Dermis blood vessel endothelial cell (primary cell): ENCODE results near the gene SCYGR1. TPM values are rescaled to one million over a fixed set of nuclear protein-coding genes. Genes with fewer than 3 reads are reported as not detected.
"Not testable (repeated sequence)": the region's sequence is repeated elsewhere in the genome, so short reads cannot be mapped to it uniquely, and the experiment has no call there.

Source experiments
- DNase-seq: peaks from one replicate; pipeline ENCODE4 v3.0.0; 2010
- total RNA-seq: library from RNA; depleted of rRNA; stranded (reverse); fragments of >200 nt; gene quantifications from 2 replicates; pipeline ENCODE4 v1.2.3, GENCODE V29; 2014

The SCYGR1 gene
- not detected in 2 replicates for total RNA-seq

GRCh38 chr2:227387583-227387982 is at the start of gene SCYGR1:
Gene SCYGR1, minus strand, starts transcription at chr2:227387949. Its CDS starts 0 bp downstream, at chr2:227387949.
- DNase-seq: not testable (repeated sequence)

- DNase-seq: no peak
These were observed 48.9 kb upstream of the SCYGR1 start for GRCh38 chr2:227436436-227437174.

- no peak for DNase-seq
These were observed 45.4 kb upstream of the SCYGR1 start for GRCh38 chr2:227433171-227433570.

GRCh38 chr2:227430639-227431038 is 42.9 kb upstream of the SCYGR1 start:
- no peak for DNase-seq

- DNase-seq: no peak
These were observed 41.1 kb upstream of the SCYGR1 start for GRCh38 chr2:227428731-227429285.

GRCh38 chr2:227423656-227424499 is 36.1 kb upstream of the SCYGR1 start:
- DNase-seq: no peak

- DNase-seq: no peak
These were observed 32.6 kb upstream of the SCYGR1 start for GRCh38 chr2:227420087-227421052.

GRCh38 chr2:227416701-227417100 is 29.0 kb upstream of the SCYGR1 start:
- DNase-seq: no peak

GRCh38 chr2:227415538-227416424 is 28.0 kb upstream of the SCYGR1 start:
- peak; percentile 83 for DNase-seq

- DNase-seq: no peak
These were observed 27.1 kb upstream of the SCYGR1 start for GRCh38 chr2:227414846-227415245.

GRCh38 chr2:227413371-227413770 is 25.6 kb upstream of the SCYGR1 start:
- no peak for DNase-seq

GRCh38 chr2:227412877-227413276 is 25.1 kb upstream of the SCYGR1 start:
- DNase-seq: no peak

- DNase-seq: no peak
These were observed 24.2 kb upstream of the SCYGR1 start for GRCh38 chr2:227411990-227412350.

- no peak for DNase-seq
These were observed 23.7 kb upstream of the SCYGR1 start for GRCh38 chr2:227411320-227411989.

GRCh38 chr2:227410191-227410590 is 22.4 kb upstream of the SCYGR1 start:
- no peak for DNase-seq

GRCh38 chr2:227407591-227408151 is 19.9 kb upstream of the SCYGR1 start:
- no peak for DNase-seq

- peak; percentile 98 for DNase-seq
These were observed 18.7 kb upstream of the SCYGR1 start for GRCh38 chr2:227406177-227407031.

GRCh38 chr2:227404585-227405271 is 17.0 kb upstream of the SCYGR1 start:
- DNase-seq: no peak

- no peak for DNase-seq
These were observed 15.2 kb upstream of the SCYGR1 start for GRCh38 chr2:227402959-227403358.
